H1 (cell line): Measurements from ENCODE around the gene ETV4. TPM values are rescaled to one million over a fixed set of nuclear protein-coding genes. Genes with fewer than 3 reads are reported as not detected.

Experiments
- CTCF ChIA-PET: fragments of 300-600 bp; sonication (Branson Sonifier 250); formaldehyde crosslinking; loops from one replicate; lab custom pipeline; 2021; ENCODE audit not compliant: partially characterized antibody; lab: Charles Lee
- POLR2A ChIA-PET: fragments of 300-600 bp; sonication (Branson Sonifier 250); formaldehyde crosslinking; loops from one replicate; lab custom pipeline; 2021; ENCODE audit warnings: inconsistent platforms; ENCODE audit not compliant: partially characterized antibody; lab: Charles Lee
- DNase-seq, 2 experiments: peaks; one replicate each; pipeline versions ENCODE4 v3.0.0 to v3.0.0-alpha.2; 2010 to 2022; ENCODE audit warnings: low spot score in 2 of 2, low read depth in 1 of 2, mixed read lengths in 1 of 2
- FAIRE-seq: peaks from 2 replicates; lab custom pipeline; 2011; peaks lifted over from hg19 to GRCh38; lab: Jason Lieb, UNC
- H2AFZ ChIP-seq: 2 replicates; pipeline ENCODE4 v1.8.1; 2012; ENCODE audit warnings: low read length, inconsistent platforms
- H2AK5ac ChIP-seq: 2 replicates; pipeline ENCODE4 v1.6.1; 2013; ENCODE audit warnings: low read depth, low read length
- H2BK120ac ChIP-seq: replicated peaks from 2 replicates; pipeline ENCODE3; 2013; ENCODE audit warnings: low read depth, low read length, inconsistent platforms
- H2BK12ac ChIP-seq: 2 replicates; pipeline ENCODE4 v1.6.1; 2013; ENCODE audit warnings: low read depth, low read length
- H2BK15ac ChIP-seq: 2 replicates; pipeline ENCODE4 v1.6.1; 2013; ENCODE audit warnings: low read length
- H2BK20ac ChIP-seq: 2 replicates; pipeline ENCODE4 v1.6.1; 2013; ENCODE audit warnings: low read length
- H2BK5ac ChIP-seq: 2 replicates; pipeline ENCODE4 v1.6.1; 2013; ENCODE audit warnings: low read depth, low read length
- H3K14ac ChIP-seq: 2 replicates; pipeline ENCODE4 v1.6.1; 2013; ENCODE audit warnings: inconsistent platforms; ENCODE audit not compliant: insufficient read length
- H3K18ac ChIP-seq: 2 replicates; pipeline ENCODE4 v1.6.1; 2013; ENCODE audit warnings: low read length; ENCODE audit errors: extremely low read depth
- H3K23ac ChIP-seq: 2 replicates; pipeline ENCODE4 v1.6.1; 2013; ENCODE audit warnings: inconsistent platforms; ENCODE audit not compliant: insufficient read length
- H3K23me2 ChIP-seq: 2 replicates; pipeline ENCODE4 v1.6.1; 2013; ENCODE audit warnings: low read depth, low read length
- H3K27ac ChIP-seq: 2 replicates; pipeline ENCODE4 v1.6.1; 2011; ENCODE audit warnings: low read depth, low read length, inconsistent platforms
- H3K27me3 ChIP-seq, 4 experiments: replicated peaks in 1 of 4; 1 replicate in 1 of 4; 2 replicates in 3 of 4; pipeline versions ENCODE4 v1.6.1 to v1.8.1; 2011 to 2013; ENCODE audit warnings: low read length in 3 of 4, mild to moderate bottlenecking in 3 of 4, inconsistent platforms in 2 of 4, mixed read lengths in 2 of 4, moderate library complexity in 1 of 4; ENCODE audit not compliant: control insufficient read depth in 3 of 4, insufficient read depth in 3 of 4; ENCODE audit errors: extremely low read depth in 1 of 4
- H3K36me3 ChIP-seq, 4 experiments: 2 replicates each; pipeline versions ENCODE4 v1.6.1 to v1.8.1; 2011 to 2013; ENCODE audit warnings: mild to moderate bottlenecking in 4 of 4, low read length in 3 of 4, moderate library complexity in 2 of 4, control low read depth in 1 of 4, inconsistent platforms in 1 of 4; ENCODE audit not compliant: insufficient read depth in 4 of 4, control insufficient read depth in 2 of 4
- H3K4ac ChIP-seq: replicated peaks from 2 replicates; pipeline ENCODE3; 2013; ENCODE audit warnings: low read length, low read depth, mixed read lengths, inconsistent platforms; ENCODE audit not compliant: insufficient read length
- H3K4me1 ChIP-seq, 4 experiments: replicated peaks in 1 of 4; 1 replicate in 1 of 4; 2 replicates in 3 of 4; pipeline versions ENCODE4 v1.6.1 to v1.8.1; 2011 to 2013; ENCODE audit warnings: low read length in 3 of 4, inconsistent platforms in 2 of 4, mixed read lengths in 1 of 4; ENCODE audit not compliant: insufficient read depth in 4 of 4, control insufficient read depth in 3 of 4
- H3K4me2 ChIP-seq, 2 experiments: 2 replicates each; pipeline versions ENCODE4 v1.6.1 to v1.8.1; 2011 to 2013; ENCODE audit warnings: low read depth in 2 of 2, low read length in 2 of 2, control low read depth in 1 of 2, inconsistent platforms in 1 of 2, mild to moderate bottlenecking in 1 of 2; ENCODE audit not compliant: insufficient read depth in 1 of 2
- H3K4me3 ChIP-seq, 4 experiments: fragments of 200-600, 300-600 bp in 1 of 4; sonication (generic), shearing (Covaris generic), sonication (Bioruptor Twin) in 1 of 4; 2 replicates each; pipeline versions ENCODE4 v1.5.1 to v1.8.1; 2011 to 2016; ENCODE audit warnings: low read length in 4 of 4, low read depth in 3 of 4, control low read depth in 2 of 4, inconsistent platforms in 2 of 4, mild to moderate bottlenecking in 2 of 4, mixed read lengths in 1 of 4, moderate library complexity in 1 of 4; ENCODE audit not compliant: insufficient read depth in 2 of 4; ENCODE audit errors: extremely low read depth in 1 of 4
- H3K56ac ChIP-seq: replicated peaks from 2 replicates; pipeline ENCODE3; 2013; ENCODE audit warnings: low read depth, mild to moderate bottlenecking, mixed read lengths, low read length, inconsistent platforms; ENCODE audit not compliant: insufficient read length
- H3K79me1 ChIP-seq: 2 replicates; pipeline ENCODE4 v1.6.1; 2013; ENCODE audit warnings: low read depth, low read length, control low read depth
- H3K79me2 ChIP-seq, 2 experiments: 2 replicates each; pipeline versions ENCODE4 v1.6.1 to v1.8.1; 2012 to 2013; ENCODE audit warnings: low read length in 2 of 2, mild to moderate bottlenecking in 2 of 2, inconsistent platforms in 1 of 2; ENCODE audit not compliant: insufficient read depth in 2 of 2, control insufficient read depth in 1 of 2
- H3K9ac ChIP-seq, 4 experiments: replicated peaks in 1 of 4; 1 replicate in 1 of 4; 2 replicates in 3 of 4; pipeline versions ENCODE4 v1.6.1 to v1.8.1; 2011 to 2013; ENCODE audit warnings: low read depth in 3 of 4, low read length in 3 of 4, control low read depth in 2 of 4, mild to moderate bottlenecking in 2 of 4, moderate library complexity in 2 of 4, inconsistent platforms in 1 of 4; ENCODE audit errors: extremely low read depth in 1 of 4
- H3K9me3 ChIP-seq, 2 experiments: 2 replicates each; pipeline versions ENCODE4 v1.6.1 to v1.8.1; 2012 to 2013; ENCODE audit warnings: mild to moderate bottlenecking in 2 of 2, moderate library complexity in 2 of 2, control low read depth in 1 of 2, inconsistent platforms in 1 of 2, low read depth in 1 of 2, low read length in 1 of 2, mixed read lengths in 1 of 2; ENCODE audit not compliant: insufficient read depth in 2 of 2
- H4K20me1 ChIP-seq, 2 experiments: replicated peaks in 1 of 2; 2 replicates each; pipeline versions ENCODE3 to v1.8.1; 2011 to 2013; ENCODE audit warnings: inconsistent platforms in 2 of 2, low read length in 2 of 2, mild to moderate bottlenecking in 1 of 2; ENCODE audit not compliant: insufficient read depth in 2 of 2, control insufficient read depth in 1 of 2
- H4K5ac ChIP-seq: 2 replicates; pipeline ENCODE4 v1.6.1; 2013; ENCODE audit warnings: low read length, low read depth, mixed read lengths, inconsistent platforms; ENCODE audit not compliant: insufficient read length
- H4K8ac ChIP-seq: 2 replicates; pipeline ENCODE4 v1.8.0; 2013; ENCODE audit warnings: mild to moderate bottlenecking, moderate library complexity, low read length, inconsistent platforms; ENCODE audit not compliant: insufficient read depth; ENCODE audit errors: extremely low read depth
- H4K91ac ChIP-seq: replicated peaks from 2 replicates; pipeline ENCODE3; 2013; ENCODE audit warnings: low read length, mixed read lengths, inconsistent platforms; ENCODE audit not compliant: insufficient read length
- ASH2L ChIP-seq: fragments of 200-600, 300-600 bp; sonication (generic); IDR thresholded peaks from one replicate; pipeline ENCODE4 v1.7.1; 2017; ENCODE audit warnings: low read length
- CTBP2 ChIP-seq: IDR thresholded peaks from 2 replicates; pipeline ENCODE4 v1.7.0; 2011; ENCODE audit warnings: borderline replicate concordance, mild to moderate bottlenecking, moderate library complexity, mixed read lengths, low read length; ENCODE audit not compliant: insufficient read depth, insufficient read length
- EZH2 ChIP-seq: fragments of 200-600 bp; sonication (generic); IDR thresholded peaks from 2 replicates; pipeline ENCODE4 v1.7.1; 2012; ENCODE audit warnings: low read depth, mild to moderate bottlenecking, moderate library complexity, low read length, inconsistent platforms; ENCODE audit not compliant: severe bottlenecking
- GTF2F1 ChIP-seq: IDR thresholded peaks from 2 replicates; pipeline ENCODE4 v1.6.1; 2012; ENCODE audit warnings: low read depth, low read length, improper control_type of control experiment, borderline replicate concordance
- JUND ChIP-seq: IDR thresholded peaks from 2 replicates; pipeline ENCODE4 v1.6.1; 2011; ENCODE audit warnings: mild to moderate bottlenecking, improper control_type of control experiment, low read length
- KDM1A ChIP-seq: fragments of 200-600, 300-600 bp; sonication (generic); IDR thresholded peaks from 2 replicates; pipeline ENCODE4 v1.7.1; 2016; ENCODE audit warnings: mild to moderate bottlenecking, low read length, borderline replicate concordance
- RBBP5 ChIP-seq: IDR thresholded peaks from 2 replicates; pipeline ENCODE4 v1.7.1; 2012; ENCODE audit warnings: low read depth, mild to moderate bottlenecking, inconsistent platforms, low read length, moderate library complexity, borderline replicate concordance
- SAP30 ChIP-seq: fragments of 300-600 bp; sonication (generic); IDR thresholded peaks from 2 replicates; pipeline ENCODE4 v1.7.1; 2012; ENCODE audit warnings: low read length, moderate library complexity, mild to moderate bottlenecking, inconsistent platforms; ENCODE audit not compliant: insufficient read depth, insufficient replicate concordance
- SP4 ChIP-seq: IDR thresholded peaks from 2 replicates; pipeline ENCODE4 v1.6.1; 2012; ENCODE audit warnings: low read length, inconsistent platforms
- WGBS, 2 experiments: shearing (Covaris generic) in 1 of 2; methylation state at CpG; one replicate each; pipeline versions ENCODE4 v1.1.6 to v1.1.7; 2013 to 2015; ENCODE audit warnings: low lambda C conversion rate in 2 of 2, mixed read lengths in 2 of 2, inconsistent platforms in 1 of 2, low coverage in 1 of 2, missing lambda C conversion rate in 1 of 2; ENCODE audit not compliant: insufficient replicate concordance in 2 of 2, insufficient coverage in 1 of 2, insufficient read length in 1 of 2; ENCODE audit errors: extremely low coverage in 1 of 2, missing lambda C conversion rate in 1 of 2; 5-methylcytosine and 5-hydroxymethylcytosine counted together
- polyA plus RNA-seq, 7 experiments: library from polyadenylated mRNA; depleted of rRNA in 3 of 7; stranded (reverse) in 5 of 7; unstranded in 2 of 7; fragments of >200 nt in 5 of 7; fragments of 200-250 nt in 2 of 7; gene quantifications; 1 replicate in 5 of 7; 2 replicates in 1 of 7; 4 replicates in 1 of 7; pipeline versions ENCODE4 v1.2.1 to v1.2.3, GENCODE V29; 2011 to 2013; ENCODE audit warnings: missing spikeins in 2 of 7, mixed read lengths in 2 of 7
- total RNA-seq: library from RNA; stranded (reverse); fragmentation: NEBNext Ultra II Directional; extraction: Animal tissue kit (Norgen Biotek cat#: 25700); gene quantifications from 2 replicates; pipeline ENCODE4 v1.2.1, GENCODE V29; 2021

Gene ETV4
- total and polyA plus RNA-seq, 2 of the 8 experiments (the other 6 are each of a cell fraction or from before 2014, with no cell fraction given), result 75.2 to 143 TPM

DNA sequence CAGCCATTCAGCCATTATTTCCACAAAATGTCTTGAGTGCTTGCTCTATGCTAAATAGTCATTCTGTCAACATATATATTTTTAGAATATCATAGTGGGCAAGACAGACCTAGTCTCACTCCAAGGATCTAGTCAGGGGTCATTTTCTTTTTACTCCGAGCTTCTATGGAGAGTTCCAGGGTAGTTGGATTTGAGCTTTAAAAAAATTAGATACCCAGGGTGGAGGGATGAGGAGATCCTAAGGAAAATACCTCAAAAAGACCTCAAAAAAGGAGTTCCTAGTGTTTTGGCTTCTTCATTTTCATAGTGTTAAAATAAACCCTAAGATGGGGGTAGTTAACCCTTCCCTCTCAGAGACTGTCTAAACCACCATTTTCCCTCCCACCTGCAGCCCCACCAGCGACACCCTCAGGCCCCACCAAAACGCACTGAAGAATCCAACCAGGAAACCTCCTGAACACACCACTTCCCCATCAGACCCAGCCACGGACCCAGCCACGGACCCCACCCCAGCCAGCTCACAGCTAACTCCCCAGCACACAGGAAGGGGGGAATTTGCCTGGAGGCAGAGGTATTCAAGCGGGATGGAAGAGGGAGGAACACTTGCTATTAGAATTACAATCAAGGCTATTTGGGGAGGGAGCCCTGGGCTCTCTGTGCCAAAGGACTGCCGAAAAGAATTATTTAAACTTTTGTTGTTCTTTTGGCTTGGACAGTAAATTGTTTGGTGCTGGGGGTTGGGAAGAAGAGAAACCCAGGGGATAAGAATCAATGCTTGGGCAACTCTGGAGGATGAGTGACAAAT, 2.2 kb downstream of the ETV4 start:
- Histone ChIP-seq H2BK12ac (peak overlapping the region; percentile 41; the same call in 1 of the 2 replicates), H3K36me3 (no peaks in the 10 kb centered on the region), H4K8ac (no peak overlapping the region), H3K9me3 (no peaks in the 10 kb centered on the region), H3K4me3 (peak overlapping the region; percentile 56 to 71 (median 64)), H4K20me1 (peaks cover 2 to 10% of the 10 kb centered on the region in 2 experiments), H2BK20ac (peak overlapping the region; percentile 87; the same call in 1 of the 2 replicates), H3K18ac (no peak overlapping the region; the same call in 1 of the 2 replicates), H4K5ac (peak overlapping the region; percentile 52), H3K27me3 (peaks cover 0 to 12% (median 7%) of the 10 kb centered on the region in 4 experiments; a peak in 5 of 7 replicates), H3K14ac (no peak overlapping the region), H2AFZ (no peak overlapping the region), H3K56ac (no peak overlapping the region), H2BK120ac (no peak overlapping the region), H3K79me2 (peaks cover 20 to 58% of the 10 kb centered on the region in 2 experiments; a peak in 3 of 4 replicates), H4K91ac (peak overlapping the region; percentile 79), H3K4me1 (peaks cover 28 to 38% (median 33%) of the 10 kb centered on the region in 4 experiments), H3K9ac (peak overlapping the region in 1 of 4 experiments; percentile 73; a peak in 1 of 7 replicates), H3K4ac (peak overlapping the region; percentile 17), H2BK15ac (no peak overlapping the region), H3K4me2 (peak overlapping the region; percentile 78 to 88), H3K79me1 (peaks cover 11% of the 10 kb centered on the region), H3K27ac (no peak overlapping the region), H2AK5ac (0 out of 2 replicates have a peak overlapping the region, but pooled peaks have one; percentile 40), H3K23ac (no peak overlapping the region), H2BK5ac (peak overlapping the region; percentile 95; the same call in 1 of the 2 replicates), H3K23me2 (peaks cover 19% of the 10 kb centered on the region)
- DNase-seq (no peak), FAIRE-seq (no peak)
- ChIA-PET POLR2A (interaction anchor here (0.7 to 12.8 kb wide), 7 partner anchors 15 to 999 kb away, joined by 3 to 345 read pairs (median 3); no protein-coding TSS in a partner anchor), CTCF (interaction anchor here (0.6 to 2.4 kb wide), 14 partner anchors 8 to 216 kb away, joined by 3 to 14 read pairs (median 4); partner anchors contain the start of gene DHX8)
- WGBS, 2 experiments, result 12% methylated on average over 7 of the region's 7 CpGs; no CpG with 5 or more reads in 1 of the 2 experiments
- no peak for TF ChIP-seq GTF2F1
- no peak for TF ChIP-seq EZH2
- TF ChIP-seq ASH2L, result no peak
- TF ChIP-seq JUND, result no peak
- no peak for TF ChIP-seq CTBP2
- peak; percentile 24 for TF ChIP-seq SAP30
- no peak for TF ChIP-seq SP4
- no peak for TF ChIP-seq KDM1A
- no peak for TF ChIP-seq RBBP5
